ENCODE data around the gene TARS3.
A peak's percentile ranks its signal among the peaks of the same experiment; 100 is the strongest.

GRCh38 chr15:101664303-101664913, 59.9 kb downstream of the TARS3 start:
- TF ChIP-seq, protein P1, sequence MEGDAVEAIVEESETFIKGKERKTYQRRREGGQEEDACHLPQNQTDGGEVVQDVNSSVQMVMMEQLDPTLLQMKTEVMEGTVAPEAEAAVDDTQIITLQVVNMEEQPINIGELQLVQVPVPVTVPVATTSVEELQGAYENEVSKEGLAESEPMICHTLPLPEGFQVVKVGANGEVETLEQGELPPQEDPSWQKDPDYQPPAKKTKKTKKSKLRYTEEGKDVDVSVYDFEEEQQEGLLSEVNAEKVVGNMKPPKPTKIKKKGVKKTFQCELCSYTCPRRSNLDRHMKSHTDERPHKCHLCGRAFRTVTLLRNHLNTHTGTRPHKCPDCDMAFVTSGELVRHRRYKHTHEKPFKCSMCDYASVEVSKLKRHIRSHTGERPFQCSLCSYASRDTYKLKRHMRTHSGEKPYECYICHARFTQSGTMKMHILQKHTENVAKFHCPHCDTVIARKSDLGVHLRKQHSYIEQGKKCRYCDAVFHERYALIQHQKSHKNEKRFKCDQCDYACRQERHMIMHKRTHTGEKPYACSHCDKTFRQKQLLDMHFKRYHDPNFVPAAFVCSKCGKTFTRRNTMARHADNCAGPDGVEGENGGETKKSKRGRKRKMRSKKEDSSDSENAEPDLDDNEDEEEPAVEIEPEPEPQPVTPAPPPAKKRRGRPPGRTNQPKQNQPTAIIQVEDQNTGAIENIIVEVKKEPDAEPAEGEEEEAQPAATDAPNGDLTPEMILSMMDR (IDR thresholded peaks at IDR 0.05) = peak; percentile 74
- TF ChIP-seq ZFX (IDR thresholded peaks at IDR 0.05; ENCODE audit: borderline replicate concordance) = no peak

Data from 22Rv1 (cell line).